ENCODE measurements around the gene PDE2A. TPM values are rescaled to one million over a fixed set of nuclear protein-coding genes. Genes with fewer than 3 reads are reported as not detected.
A peak's percentile ranks its signal among the peaks of the same experiment; 100 is the strongest.

PDE2A gene
- total RNA-seq, 1 donor from 2014 or later, result 0.82 TPM

DNA sequence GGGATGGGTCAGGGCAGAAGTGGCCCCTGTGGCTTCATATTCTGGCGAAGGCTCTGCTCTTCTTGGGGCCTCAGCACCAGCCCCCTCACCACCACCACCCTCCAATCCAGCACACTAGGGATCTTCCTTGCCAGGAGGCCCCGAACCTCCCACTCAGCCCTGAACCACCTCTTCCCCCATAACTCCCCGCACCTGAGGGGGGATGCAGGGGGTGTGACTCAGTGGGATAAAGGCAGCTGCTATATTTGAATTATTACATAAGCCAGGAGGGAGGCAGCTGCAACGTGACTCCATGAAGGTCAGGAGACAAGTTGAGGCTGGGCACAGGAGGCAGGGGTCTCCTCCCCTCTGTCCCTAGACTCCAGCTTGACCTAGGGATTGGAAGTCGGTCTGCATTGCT, 5.6 kb upstream of the PDE2A start:
- Histone ChIP-seq H2AFZ (ENCODE audit: low read depth, low read length) (no peak overlapping the region), H3K4me2 (ENCODE audit: low read length) (no peak overlapping the region), H3K79me2 (ENCODE audit: insufficient read depth, low read length) (no peaks in the 10 kb centered on the region), H3K9me3 (ENCODE audit: insufficient read depth, low read depth, low read length) (no peaks in the 10 kb centered on the region), H3K4me1 (ENCODE audit: insufficient read depth, low read length) (no peaks in the 10 kb centered on the region), H3K36me3 (ENCODE audit: insufficient read depth, low read length) (no peaks in the 10 kb centered on the region), H3K9ac (ENCODE audit: low read length) (no peak overlapping the region), H3K4me3 (ENCODE audit: insufficient read depth, low read depth, low read length) (no peak overlapping the region), H3K27ac (ENCODE audit: low read depth, low read length) (no peak overlapping the region), H3K27me3 (ENCODE audit: insufficient read depth, low read length) (peaks cover 32% of the 10 kb centered on the region), H4K20me1 (ENCODE audit: insufficient read depth, low read length) (peaks cover 36% of the 10 kb centered on the region)
- peaks cover 2% of the 10 kb centered on the region for H3K9me3 Mint-ChIP-seq (ENCODE audit: unreplicated experiment)
- H3K36me3 Mint-ChIP-seq (ENCODE audit: low read depth, unreplicated experiment), result no peaks in the 10 kb centered on the region
- TF ChIP-seq, protein P1, sequence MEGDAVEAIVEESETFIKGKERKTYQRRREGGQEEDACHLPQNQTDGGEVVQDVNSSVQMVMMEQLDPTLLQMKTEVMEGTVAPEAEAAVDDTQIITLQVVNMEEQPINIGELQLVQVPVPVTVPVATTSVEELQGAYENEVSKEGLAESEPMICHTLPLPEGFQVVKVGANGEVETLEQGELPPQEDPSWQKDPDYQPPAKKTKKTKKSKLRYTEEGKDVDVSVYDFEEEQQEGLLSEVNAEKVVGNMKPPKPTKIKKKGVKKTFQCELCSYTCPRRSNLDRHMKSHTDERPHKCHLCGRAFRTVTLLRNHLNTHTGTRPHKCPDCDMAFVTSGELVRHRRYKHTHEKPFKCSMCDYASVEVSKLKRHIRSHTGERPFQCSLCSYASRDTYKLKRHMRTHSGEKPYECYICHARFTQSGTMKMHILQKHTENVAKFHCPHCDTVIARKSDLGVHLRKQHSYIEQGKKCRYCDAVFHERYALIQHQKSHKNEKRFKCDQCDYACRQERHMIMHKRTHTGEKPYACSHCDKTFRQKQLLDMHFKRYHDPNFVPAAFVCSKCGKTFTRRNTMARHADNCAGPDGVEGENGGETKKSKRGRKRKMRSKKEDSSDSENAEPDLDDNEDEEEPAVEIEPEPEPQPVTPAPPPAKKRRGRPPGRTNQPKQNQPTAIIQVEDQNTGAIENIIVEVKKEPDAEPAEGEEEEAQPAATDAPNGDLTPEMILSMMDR (IDR thresholded peaks at IDR 0.05; ENCODE audit: insufficient read depth, low read depth, low read length), result no peak
- TF ChIP-seq EZH2 (IDR thresholded peaks at IDR 0.05; ENCODE audit: insufficient read depth, low read length), result no peak
- peaks cover 5% of the 10 kb centered on the region for H3K4me1 Mint-ChIP-seq (ENCODE audit: low read depth, unreplicated experiment)
- no peak overlapping the region for H3K27ac Mint-ChIP-seq (ENCODE audit: unreplicated experiment)
- peaks cover 57% of the 10 kb centered on the region for H3K27me3 Mint-ChIP-seq (ENCODE audit: low read depth, unreplicated experiment)
- H3K4me3 Mint-ChIP-seq (ENCODE audit: unreplicated experiment), result no peak overlapping the region
- FAIRE-seq (no peak), DNase-seq (ENCODE audit: low read depth) (no peak)

DNA sequence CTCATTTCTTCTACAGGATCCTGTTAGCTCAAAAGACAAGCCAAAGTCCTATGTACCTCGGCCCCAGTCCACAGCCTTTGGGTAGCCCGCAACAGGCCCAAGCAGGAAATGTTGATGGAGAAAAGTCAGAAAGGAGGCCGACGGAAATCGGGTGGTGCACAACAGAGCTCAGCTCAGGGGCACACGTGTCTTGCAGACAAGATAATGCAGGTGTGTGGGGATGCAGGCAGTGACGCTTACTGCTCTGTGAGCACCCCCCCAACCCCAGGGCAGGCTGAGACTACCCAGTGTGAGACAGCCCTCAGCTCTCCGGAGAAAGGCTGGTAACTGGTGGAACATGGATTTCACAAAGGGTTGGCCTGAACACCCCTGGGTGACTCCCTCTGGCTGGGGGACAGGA, 4.3 kb upstream of the PDE2A start:
- Mint-ChIP-seq H3K36me3 (ENCODE audit: low read depth, unreplicated experiment) (no peaks in the 10 kb centered on the region), H3K4me1 (ENCODE audit: low read depth, unreplicated experiment) (peaks cover 7% of the 10 kb centered on the region), H3K27me3 (ENCODE audit: low read depth, unreplicated experiment) (peaks cover 71% of the 10 kb centered on the region), H3K4me3 (ENCODE audit: unreplicated experiment) (no peak overlapping the region), H3K9me3 (ENCODE audit: unreplicated experiment) (peaks cover 2% of the 10 kb centered on the region), H3K27ac (ENCODE audit: unreplicated experiment) (no peak overlapping the region)
- Histone ChIP-seq H3K4me1 (ENCODE audit: insufficient read depth, low read length) (no peaks in the 10 kb centered on the region), H4K20me1 (ENCODE audit: insufficient read depth, low read length) (peaks cover 27% of the 10 kb centered on the region), H3K9ac (ENCODE audit: low read length) (no peak overlapping the region), H3K27ac (ENCODE audit: low read depth, low read length) (no peak overlapping the region), H3K4me2 (ENCODE audit: low read length) (no peak overlapping the region), H3K27me3 (ENCODE audit: insufficient read depth, low read length) (peaks cover 38% of the 10 kb centered on the region), H3K79me2 (ENCODE audit: insufficient read depth, low read length) (no peaks in the 10 kb centered on the region), H3K4me3 (ENCODE audit: insufficient read depth, low read depth, low read length) (no peak overlapping the region), H3K36me3 (ENCODE audit: insufficient read depth, low read length) (no peaks in the 10 kb centered on the region), H3K9me3 (ENCODE audit: insufficient read depth, low read depth, low read length) (no peaks in the 10 kb centered on the region), H2AFZ (ENCODE audit: low read depth, low read length) (no peak overlapping the region)
- DNase-seq (ENCODE audit: low read depth), result no peak
- no peak for FAIRE-seq
- no peak for TF ChIP-seq EZH2 (IDR thresholded peaks at IDR 0.05; ENCODE audit: insufficient read depth, low read length)
- TF ChIP-seq, protein P1 (IDR thresholded peaks at IDR 0.05; ENCODE audit: insufficient read depth, low read depth, low read length), result no peak

DNA sequence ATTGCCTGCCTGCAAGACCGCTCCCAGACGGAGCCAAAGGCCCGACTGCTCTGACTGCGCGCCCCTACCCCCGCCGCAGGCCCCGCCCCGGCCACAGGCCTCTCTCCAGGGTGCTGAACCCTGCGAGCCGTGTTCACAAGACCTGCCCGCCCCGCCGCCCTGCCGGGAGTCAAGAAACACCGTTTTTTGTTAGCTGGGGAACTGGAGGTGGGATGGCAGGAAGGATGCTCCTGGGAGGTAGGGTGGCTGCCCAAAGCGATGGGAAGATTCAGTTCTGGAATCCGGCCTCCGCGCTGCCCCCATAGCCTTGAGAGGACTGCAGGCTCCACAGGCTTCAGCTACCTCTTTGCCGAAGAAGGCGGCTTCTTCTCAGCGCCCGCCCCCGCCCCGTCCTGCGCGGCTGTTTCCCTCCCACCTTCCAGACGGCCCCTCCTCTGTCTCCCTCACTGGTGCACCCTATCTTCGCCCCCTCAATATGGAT, 2.7 kb upstream of the PDE2A start:
- DNase-seq (ENCODE audit: low read depth) (peak; percentile 10), FAIRE-seq (no peak)
- H3K27ac Mint-ChIP-seq (ENCODE audit: unreplicated experiment), result peak overlapping the region; percentile 53
- no peaks in the 10 kb centered on the region for H3K79me2 ChIP-seq (ENCODE audit: insufficient read depth, low read length)
- peak; percentile 65 for TF ChIP-seq EZH2 (IDR thresholded peaks at IDR 0.05; ENCODE audit: insufficient read depth, low read length)
- TF ChIP-seq, protein P1 (IDR thresholded peaks at IDR 0.05; ENCODE audit: insufficient read depth, low read depth, low read length), result no peak
- H3K9ac ChIP-seq (ENCODE audit: low read length), result no peak overlapping the region
- H3K4me1 ChIP-seq (ENCODE audit: insufficient read depth, low read length), result no peaks in the 10 kb centered on the region
- peaks cover 45% of the 10 kb centered on the region for H3K27me3 ChIP-seq (ENCODE audit: insufficient read depth, low read length)
- no peak overlapping the region for H3K4me3 Mint-ChIP-seq (ENCODE audit: unreplicated experiment)
- H2AFZ ChIP-seq (ENCODE audit: low read depth, low read length), result no peak overlapping the region
- peaks cover 83% of the 10 kb centered on the region for H3K27me3 Mint-ChIP-seq (ENCODE audit: low read depth, unreplicated experiment)
- H3K9me3 Mint-ChIP-seq (ENCODE audit: unreplicated experiment), result peaks cover 2% of the 10 kb centered on the region
- no peaks in the 10 kb centered on the region for H3K36me3 Mint-ChIP-seq (ENCODE audit: low read depth, unreplicated experiment)
- peaks cover 7% of the 10 kb centered on the region for H3K4me1 Mint-ChIP-seq (ENCODE audit: low read depth, unreplicated experiment)
- H3K4me2 ChIP-seq (ENCODE audit: low read length), result no peak overlapping the region
- no peak overlapping the region for H3K27ac ChIP-seq (ENCODE audit: low read depth, low read length)
- peaks cover 13% of the 10 kb centered on the region for H4K20me1 ChIP-seq (ENCODE audit: insufficient read depth, low read length)
- H3K4me3 ChIP-seq (ENCODE audit: insufficient read depth, low read depth, low read length), result no peak overlapping the region
- H3K36me3 ChIP-seq (ENCODE audit: insufficient read depth, low read length), result no peaks in the 10 kb centered on the region
- no peaks in the 10 kb centered on the region for H3K9me3 ChIP-seq (ENCODE audit: insufficient read depth, low read depth, low read length)

Data from astrocyte (in vitro differentiated cells and primary cell).